SK-MEL-5 (cell line): ENCODE data around the gene ABL2. TPM values are rescaled to one million over a fixed set of nuclear protein-coding genes. Genes with fewer than 3 reads are reported as not detected.
"Not testable (repeated sequence)": the region's sequence is repeated elsewhere in the genome, so short reads cannot be mapped to it uniquely, and the experiment has no call there.

ENCODE experiments used
- DNase-seq: peaks from one replicate; pipeline ENCODE4 v3.0.0-alpha.2; 2016; ENCODE audit warnings: low read depth, low spot score
- in situ Hi-C: cut with HindIII; loops from 2 replicates; pipeline ENCODE4 v1.10.0; 2016; ENCODE audit warnings: low sequenced_read_pairs, high pct_unique_total_duplicates, low pct_unique_long_range_greater_than_20kb
- total RNA-seq: library from RNA; depleted of rRNA; stranded (reverse); fragments of >200 nt; shearing (Covaris generic); gene quantifications from 2 replicates; pipeline ENCODE4 v1.2.3, GENCODE V29; 2014

The ABL2 gene
- total RNA-seq, 1 experiment from 2014 or later: 61.3 TPM

- in situ Hi-C loops: no loop called here
- DNase-seq: no peak
Measured at GRCh38 chr1:179184403-179184802, 45.1 kb downstream of the ABL2 start.

GRCh38 chr1:179183857-179184256 lies 45.6 kb downstream of the ABL2 start:
- in situ Hi-C loops: no loop called here
- DNase-seq: no peak

- no peak for DNase-seq
- in situ Hi-C loops: no loop called here
Measured at GRCh38 chr1:179178950-179179349, 50.5 kb downstream of the ABL2 start.

GRCh38 chr1:179178183-179178582 lies 51.3 kb downstream of the ABL2 start:
- in situ Hi-C loops: no loop called here
- DNase-seq: no peak

GRCh38 chr1:179177615-179178014 lies 51.9 kb downstream of the ABL2 start:
- DNase-seq: no peak
- in situ Hi-C loops: no loop called here

- no peak for DNase-seq
- in situ Hi-C loops: no loop called here
Measured at GRCh38 chr1:179177182-179177581, 52.3 kb downstream of the ABL2 start.

- in situ Hi-C loops: no loop called here
- peak; percentile 93 for DNase-seq
Measured at GRCh38 chr1:179175011-179175841, 54.3 kb downstream of the ABL2 start.

- in situ Hi-C loops: not testable (repeated sequence)
Measured at GRCh38 chr1:179170468-179170770, 59.1 kb downstream of the ABL2 start.

GRCh38 chr1:179169616-179170467 lies 59.6 kb downstream of the ABL2 start:
- in situ Hi-C loops: no loop called here
- no peak for DNase-seq

More at GRCh38 chr1:179170468-179170770, 59.1 kb downstream of the ABL2 start:
- not testable (repeated sequence) for DNase-seq

- no peak for DNase-seq
- in situ Hi-C loops: no loop called here
Measured at GRCh38 chr1:179168536-179168935, 60.9 kb downstream of the ABL2 start.

- in situ Hi-C loops: no loop called here
- no peak for DNase-seq
Measured at GRCh38 chr1:179167955-179168354, 61.5 kb downstream of the ABL2 start.

GRCh38 chr1:179167418-179167777 lies 62.1 kb downstream of the ABL2 start:
- in situ Hi-C loops: no loop called here

GRCh38 chr1:179166663-179167417 lies 62.6 kb downstream of the ABL2 start:
- in situ Hi-C loops: no loop called here
- no peak for DNase-seq

More at GRCh38 chr1:179167418-179167777, 62.1 kb downstream of the ABL2 start:
- no peak for DNase-seq

GRCh38 chr1:179164494-179164893 lies 65.0 kb downstream of the ABL2 start:
- DNase-seq: peak; percentile 96
- in situ Hi-C loops: no loop called here

- DNase-seq: no peak
- in situ Hi-C loops: no loop called here
Measured at GRCh38 chr1:179156708-179157107, 72.8 kb downstream of the ABL2 start.

- DNase-seq: peak; percentile 26
- in situ Hi-C loops: no loop called here
Measured at GRCh38 chr1:179156026-179156425, 73.5 kb downstream of the ABL2 start.

- in situ Hi-C loops: no loop called here
- DNase-seq: no peak
Measured at GRCh38 chr1:179155615-179156014, 73.9 kb downstream of the ABL2 start.

GRCh38 chr1:179154437-179154836 lies 75.0 kb downstream of the ABL2 start:
- in situ Hi-C loops: no loop called here
- no peak for DNase-seq
